Measurements from ENCODE around the gene ARSH.

DNA sequence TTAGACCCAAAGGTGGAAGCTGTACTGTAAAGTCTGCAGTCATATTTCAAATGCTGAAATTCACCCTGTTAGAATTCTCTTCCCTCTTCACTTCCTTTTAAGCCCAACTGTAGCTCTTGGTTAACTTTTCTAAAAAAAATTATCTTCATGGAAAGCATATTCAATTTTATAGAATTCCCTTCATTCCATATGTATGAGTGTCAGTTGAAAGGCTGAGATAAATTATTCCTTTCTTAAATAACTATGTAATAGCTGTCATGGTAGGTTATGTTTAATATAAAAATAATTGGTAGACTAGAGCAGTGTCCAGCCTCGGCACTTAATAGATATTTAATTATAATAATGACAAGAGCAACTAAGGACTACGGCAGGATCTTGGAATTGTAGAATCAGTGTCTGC lies 16.8 kb upstream of the ARSH start:
- TF ChIP-seq EZH2 (IDR thresholded peaks at IDR 0.05; ENCODE audit: borderline replicate concordance, insufficient read depth, low read length, poor library complexity, severe bottlenecking) (no peak), SMC3 (conservative IDR thresholded peaks at IDR 0.05; ENCODE audit: poor library complexity) (no peak), EP300 (conservative IDR thresholded peaks at IDR 0.05; ENCODE audit: poor library complexity, severe bottlenecking) (no peak), POLR2AphosphoS5 (IDR thresholded peaks at IDR 0.05) (no peak)
- TF ChIP-seq, protein P1, sequence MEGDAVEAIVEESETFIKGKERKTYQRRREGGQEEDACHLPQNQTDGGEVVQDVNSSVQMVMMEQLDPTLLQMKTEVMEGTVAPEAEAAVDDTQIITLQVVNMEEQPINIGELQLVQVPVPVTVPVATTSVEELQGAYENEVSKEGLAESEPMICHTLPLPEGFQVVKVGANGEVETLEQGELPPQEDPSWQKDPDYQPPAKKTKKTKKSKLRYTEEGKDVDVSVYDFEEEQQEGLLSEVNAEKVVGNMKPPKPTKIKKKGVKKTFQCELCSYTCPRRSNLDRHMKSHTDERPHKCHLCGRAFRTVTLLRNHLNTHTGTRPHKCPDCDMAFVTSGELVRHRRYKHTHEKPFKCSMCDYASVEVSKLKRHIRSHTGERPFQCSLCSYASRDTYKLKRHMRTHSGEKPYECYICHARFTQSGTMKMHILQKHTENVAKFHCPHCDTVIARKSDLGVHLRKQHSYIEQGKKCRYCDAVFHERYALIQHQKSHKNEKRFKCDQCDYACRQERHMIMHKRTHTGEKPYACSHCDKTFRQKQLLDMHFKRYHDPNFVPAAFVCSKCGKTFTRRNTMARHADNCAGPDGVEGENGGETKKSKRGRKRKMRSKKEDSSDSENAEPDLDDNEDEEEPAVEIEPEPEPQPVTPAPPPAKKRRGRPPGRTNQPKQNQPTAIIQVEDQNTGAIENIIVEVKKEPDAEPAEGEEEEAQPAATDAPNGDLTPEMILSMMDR (IDR thresholded peaks at IDR 0.05; ENCODE audit: poor library complexity, severe bottlenecking) = no peak
- TF ChIP-seq, protein P2, sequence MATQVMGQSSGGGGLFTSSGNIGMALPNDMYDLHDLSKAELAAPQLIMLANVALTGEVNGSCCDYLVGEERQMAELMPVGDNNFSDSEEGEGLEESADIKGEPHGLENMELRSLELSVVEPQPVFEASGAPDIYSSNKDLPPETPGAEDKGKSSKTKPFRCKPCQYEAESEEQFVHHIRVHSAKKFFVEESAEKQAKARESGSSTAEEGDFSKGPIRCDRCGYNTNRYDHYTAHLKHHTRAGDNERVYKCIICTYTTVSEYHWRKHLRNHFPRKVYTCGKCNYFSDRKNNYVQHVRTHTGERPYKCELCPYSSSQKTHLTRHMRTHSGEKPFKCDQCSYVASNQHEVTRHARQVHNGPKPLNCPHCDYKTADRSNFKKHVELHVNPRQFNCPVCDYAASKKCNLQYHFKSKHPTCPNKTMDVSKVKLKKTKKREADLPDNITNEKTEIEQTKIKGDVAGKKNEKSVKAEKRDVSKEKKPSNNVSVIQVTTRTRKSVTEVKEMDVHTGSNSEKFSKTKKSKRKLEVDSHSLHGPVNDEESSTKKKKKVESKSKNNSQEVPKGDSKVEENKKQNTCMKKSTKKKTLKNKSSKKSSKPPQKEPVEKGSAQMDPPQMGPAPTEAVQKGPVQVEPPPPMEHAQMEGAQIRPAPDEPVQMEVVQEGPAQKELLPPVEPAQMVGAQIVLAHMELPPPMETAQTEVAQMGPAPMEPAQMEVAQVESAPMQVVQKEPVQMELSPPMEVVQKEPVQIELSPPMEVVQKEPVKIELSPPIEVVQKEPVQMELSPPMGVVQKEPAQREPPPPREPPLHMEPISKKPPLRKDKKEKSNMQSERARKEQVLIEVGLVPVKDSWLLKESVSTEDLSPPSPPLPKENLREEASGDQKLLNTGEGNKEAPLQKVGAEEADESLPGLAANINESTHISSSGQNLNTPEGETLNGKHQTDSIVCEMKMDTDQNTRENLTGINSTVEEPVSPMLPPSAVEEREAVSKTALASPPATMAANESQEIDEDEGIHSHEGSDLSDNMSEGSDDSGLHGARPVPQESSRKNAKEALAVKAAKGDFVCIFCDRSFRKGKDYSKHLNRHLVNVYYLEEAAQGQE (IDR thresholded peaks at IDR 0.05; ENCODE audit: borderline replicate concordance) = no peak
